Skeletal muscle tissue (tissue), 4 donors: ENCODE data around the gene PCYT2. TPM values are rescaled to one million over a fixed set of nuclear protein-coding genes. Genes with fewer than 3 reads are reported as not detected.
A peak's percentile ranks its signal among the peaks of the same experiment; 100 is the strongest.
"Not testable (repeated sequence)": the region's sequence is repeated elsewhere in the genome, so short reads cannot be mapped to it uniquely, and the experiment has no call there.

Experiments used
- H3K27ac ChIP-seq: one replicate; pipeline ENCODE4 v1.7.0; 2013; ENCODE audit warnings: mild to moderate bottlenecking, low read depth, low read length, inconsistent platforms
- H3K27me3 ChIP-seq, 3 donors: one replicate each; pipeline ENCODE4 v1.7.0; 2013; ENCODE audit warnings: low read length in 3 of 3; ENCODE audit not compliant: control insufficient read depth in 3 of 3, insufficient read depth in 3 of 3
- H3K36me3 ChIP-seq, 3 donors: one replicate each; pipeline ENCODE4 v1.7.0; 2013; ENCODE audit warnings: low read length in 3 of 3; ENCODE audit not compliant: control insufficient read depth in 3 of 3, insufficient read depth in 3 of 3
- H3K4me1 ChIP-seq, 3 donors: one replicate each; pipeline ENCODE4 v1.7.0; 2013; ENCODE audit warnings: low read length in 3 of 3, mild to moderate bottlenecking in 3 of 3; ENCODE audit not compliant: control insufficient read depth in 3 of 3, insufficient read depth in 3 of 3
- H3K4me3 ChIP-seq, 3 donors: one replicate each; pipeline ENCODE4 v1.7.0; 2013; ENCODE audit warnings: low read length in 3 of 3
- H3K9ac ChIP-seq, 3 donors: one replicate each; pipeline ENCODE4 v1.7.0; 2013; ENCODE audit warnings: low read length in 3 of 3, mild to moderate bottlenecking in 3 of 3, moderate library complexity in 2 of 3, low read depth in 1 of 3
- H3K9me3 ChIP-seq, 3 donors: one replicate each; pipeline ENCODE4 v1.7.0; 2013; ENCODE audit warnings: low read length in 3 of 3; ENCODE audit not compliant: control insufficient read depth in 3 of 3
- total RNA-seq: library from RNA; depleted of rRNA; stranded (reverse); fragments of >200 nt; gene quantifications from one replicate; pipeline ENCODE4 v1.2.3, GENCODE V29; 2014
- donor health status: Osteomylitis.

Gene PCYT2
- total RNA-seq, 1 donor from 2014 or later, result 10.4 TPM

GRCh38 chr17:81920612-81921536, 9.7 kb upstream of the PCYT2 start:
- Histone ChIP-seq H3K9ac (peak overlapping the region in 2 of 3 donors; percentile 54 to 67), H3K27ac (peak overlapping the region; percentile 19), H3K4me3 (peak overlapping the region in 2 of 3 donors; percentile 13 to 50), H3K4me1 (peaks cover 72 to 87% (median 79%) of the 10 kb centered on the region in 3 donors), H3K27me3 (no peaks in the 10 kb centered on the region), H3K36me3 (peaks cover 22 to 29% (median 26%) of the 10 kb centered on the region in 3 donors), H3K9me3 (no peaks in the 10 kb centered on the region)

GRCh38 chr17:81918832-81919545, 7.8 kb upstream of the PCYT2 start:
- no peaks in the 10 kb centered on the region for H3K27me3 ChIP-seq
- H3K27ac ChIP-seq, result peak overlapping the region; percentile 7
- peaks cover 39 to 48% (median 45%) of the 10 kb centered on the region in 3 donors for H3K36me3 ChIP-seq
- H3K9me3 ChIP-seq, result no peaks in the 10 kb centered on the region
- H3K9ac ChIP-seq, result peak overlapping the region in 2 of 3 donors; percentile 54 to 57
- peaks cover 55 to 77% (median 62%) of the 10 kb centered on the region in 3 donors for H3K4me1 ChIP-seq
- H3K4me3 ChIP-seq, result peak overlapping the region in 1 of 3 donors; percentile 71

DNA sequence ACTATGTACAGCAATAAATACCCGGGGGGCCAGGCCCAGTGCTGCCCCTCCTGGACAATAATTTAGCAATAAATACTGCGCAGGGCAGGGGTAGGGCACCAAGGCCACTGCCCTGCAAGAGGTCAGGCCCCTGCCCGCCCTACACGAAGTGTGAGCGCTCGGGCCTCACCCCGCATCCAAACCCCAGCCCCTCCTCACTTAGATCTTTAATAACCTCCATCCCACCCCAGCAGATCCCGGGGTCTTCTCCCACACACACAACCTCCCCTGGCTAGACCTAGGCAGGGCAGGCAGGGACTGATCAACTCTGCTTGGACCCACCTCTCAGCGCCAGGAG, 7.1 kb upstream of the PCYT2 start:
- H3K27ac ChIP-seq, result peak overlapping the region; percentile 7
- peak overlapping the region in 1 of 3 donors; percentile 62 for H3K9ac ChIP-seq
- not testable (repeated sequence) for H3K9me3 ChIP-seq, H3K27me3 ChIP-seq
- H3K36me3 ChIP-seq, result peaks cover 46 to 54% (median 52%) of the 10 kb centered on the region in 3 donors
- peaks cover 50 to 70% (median 55%) of the 10 kb centered on the region in 3 donors for H3K4me1 ChIP-seq
- H3K4me3 ChIP-seq, result peak overlapping the region; percentile 38 to 79 (median 71)

- Histone ChIP-seq H3K27ac (peak within 1 kb of the TSS; percentile 7), H3K9ac (peak within 1 kb of the TSS; percentile 53 to 84 (median 57)), H3K36me3 (peaks cover 48 to 58% (median 56%) of the 10 kb centered on the region in 3 donors)
These were observed 6.5 kb upstream of the PCYT2 start, which contains the start of gene SIRT7 for GRCh38 chr17:81917565-81918332. TSS of gene SIRT7 (minus strand) at chr17:81918176. CDS start at chr17:81918131, 45 bp downstream.

DNA sequence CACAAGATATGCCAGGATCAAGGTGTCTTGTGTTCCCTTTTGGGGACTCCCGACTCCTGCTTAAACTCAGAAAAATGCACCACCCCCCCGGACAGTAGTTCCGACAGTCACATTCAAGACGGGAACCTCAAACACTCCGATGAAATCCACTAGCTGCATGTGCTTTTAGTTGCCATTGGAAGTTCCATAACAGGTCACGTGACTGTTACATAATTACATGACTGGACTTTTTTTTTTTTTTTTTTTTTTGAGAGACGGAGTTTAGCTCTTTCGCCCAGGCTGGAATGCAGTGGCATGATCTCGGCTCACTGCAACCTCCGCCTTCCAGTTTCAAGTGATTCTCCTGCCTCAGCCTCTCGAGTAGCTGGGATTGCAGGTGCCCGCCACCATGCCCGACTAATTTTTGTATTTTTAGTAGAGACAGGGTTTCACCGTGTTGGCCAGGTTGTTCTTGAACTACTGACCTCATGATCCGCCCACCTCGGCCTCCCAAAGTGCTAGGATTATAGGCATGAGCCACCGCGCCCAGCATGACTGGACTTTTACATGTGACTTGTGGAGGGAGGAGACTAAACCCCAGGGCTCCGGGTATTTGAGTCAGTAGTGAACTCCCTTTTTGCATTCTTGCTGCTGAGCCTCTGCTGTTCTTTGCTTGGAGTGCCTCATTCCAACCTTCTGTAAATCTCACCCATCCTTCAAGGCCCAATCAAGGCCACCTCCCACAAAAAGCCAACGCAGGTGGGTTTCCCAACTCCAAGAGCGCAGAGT, 5.2 kb upstream of the PCYT2 start:
- Histone ChIP-seq H3K27me3 (no peaks in the 10 kb centered on the region), H3K9ac (peak overlapping the region; percentile 14 to 84 (median 53)), H3K4me1 (peaks cover 36 to 60% (median 42%) of the 10 kb centered on the region in 3 donors), H3K27ac (no peak overlapping the region), H3K4me3 (peak overlapping the region in 1 of 3 donors; percentile 40), H3K9me3 (no peaks in the 10 kb centered on the region), H3K36me3 (peaks cover 49 to 59% (median 56%) of the 10 kb centered on the region in 3 donors)

More at GRCh38 chr17:81917565-81918332, 6.5 kb upstream of the PCYT2 start, which contains the start of gene SIRT7:
- Histone ChIP-seq H3K4me1 (peaks cover 47 to 66% (median 51%) of the 10 kb centered on the region in 3 donors), H3K27me3 (no peaks in the 10 kb centered on the region), H3K4me3 (peak within 1 kb of the TSS; percentile 40 to 79 (median 71)), H3K9me3 (no peaks in the 10 kb centered on the region)

DNA sequence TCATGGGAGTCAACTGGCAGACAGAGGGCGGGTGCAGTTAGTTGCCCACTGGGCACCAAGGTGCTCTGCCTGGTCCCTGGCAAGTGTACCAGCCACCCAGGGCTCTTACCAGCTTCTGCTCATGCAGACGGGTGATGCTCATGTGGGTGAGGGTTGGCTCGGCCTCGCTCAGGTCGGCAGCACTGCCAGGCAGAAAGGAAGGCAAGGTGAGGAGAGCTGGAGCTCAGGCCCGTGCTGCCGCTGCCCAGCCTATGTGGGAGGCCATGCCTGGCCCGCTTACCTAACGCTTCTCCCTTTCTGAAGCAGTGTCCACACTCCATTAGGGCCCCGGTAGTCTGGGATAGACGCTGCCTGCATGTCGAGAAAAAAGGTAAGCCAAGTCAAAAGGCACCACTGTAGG, 4.1 kb upstream of the PCYT2 start:
- Histone ChIP-seq H3K27ac (no peak overlapping the region), H3K27me3 (no peaks in the 10 kb centered on the region), H3K4me3 (no peak overlapping the region), H3K36me3 (peaks cover 44 to 51% (median 49%) of the 10 kb centered on the region in 3 donors), H3K4me1 (peaks cover 32 to 56% (median 37%) of the 10 kb centered on the region in 3 donors), H3K9ac (no peak overlapping the region), H3K9me3 (no peaks in the 10 kb centered on the region)

DNA sequence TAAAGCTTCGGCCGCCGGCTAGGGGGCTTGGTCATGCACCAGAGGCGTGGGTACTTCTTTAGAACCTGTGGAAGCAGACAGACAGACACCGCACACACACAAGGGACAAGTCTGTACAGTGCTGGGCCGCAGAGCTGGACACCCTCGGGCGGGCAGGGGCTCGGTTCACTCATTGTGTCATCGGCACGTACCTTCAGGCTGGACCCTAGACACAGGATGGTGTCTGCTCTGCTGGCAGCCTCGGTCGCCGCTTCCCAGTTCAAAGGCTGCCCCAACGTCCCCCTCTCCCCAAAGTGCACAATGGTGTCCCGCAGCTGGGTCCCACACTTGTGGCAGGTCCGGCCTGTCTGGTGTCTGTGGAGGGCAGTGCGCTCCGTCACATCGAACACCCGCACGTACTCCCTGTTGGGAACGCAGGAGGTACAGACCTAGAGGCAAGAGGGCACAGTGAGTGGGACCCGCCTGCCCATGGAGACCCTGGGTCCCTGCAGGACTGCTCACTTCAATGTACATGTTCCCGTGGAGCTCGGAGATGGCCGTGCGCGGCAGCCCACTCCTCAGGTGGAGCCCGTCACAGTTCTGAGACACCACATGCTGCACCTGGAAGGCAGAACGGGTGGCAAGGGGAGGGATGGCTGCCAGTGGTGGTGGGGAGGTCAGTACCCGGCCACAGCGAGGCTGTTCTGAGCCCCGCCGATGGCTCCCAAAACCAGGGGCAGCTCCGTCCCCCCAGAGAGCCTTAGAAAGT, 3.1 kb upstream of the PCYT2 start:
- Histone ChIP-seq H3K9me3 (no peaks in the 10 kb centered on the region), H3K27ac (no peak overlapping the region), H3K4me1 (peaks cover 29 to 56% (median 31%) of the 10 kb centered on the region in 3 donors), H3K4me3 (no peak overlapping the region), H3K36me3 (peaks cover 38 to 41% (median 41%) of the 10 kb centered on the region in 3 donors), H3K27me3 (no peaks in the 10 kb centered on the region), H3K9ac (no peak overlapping the region)

DNA sequence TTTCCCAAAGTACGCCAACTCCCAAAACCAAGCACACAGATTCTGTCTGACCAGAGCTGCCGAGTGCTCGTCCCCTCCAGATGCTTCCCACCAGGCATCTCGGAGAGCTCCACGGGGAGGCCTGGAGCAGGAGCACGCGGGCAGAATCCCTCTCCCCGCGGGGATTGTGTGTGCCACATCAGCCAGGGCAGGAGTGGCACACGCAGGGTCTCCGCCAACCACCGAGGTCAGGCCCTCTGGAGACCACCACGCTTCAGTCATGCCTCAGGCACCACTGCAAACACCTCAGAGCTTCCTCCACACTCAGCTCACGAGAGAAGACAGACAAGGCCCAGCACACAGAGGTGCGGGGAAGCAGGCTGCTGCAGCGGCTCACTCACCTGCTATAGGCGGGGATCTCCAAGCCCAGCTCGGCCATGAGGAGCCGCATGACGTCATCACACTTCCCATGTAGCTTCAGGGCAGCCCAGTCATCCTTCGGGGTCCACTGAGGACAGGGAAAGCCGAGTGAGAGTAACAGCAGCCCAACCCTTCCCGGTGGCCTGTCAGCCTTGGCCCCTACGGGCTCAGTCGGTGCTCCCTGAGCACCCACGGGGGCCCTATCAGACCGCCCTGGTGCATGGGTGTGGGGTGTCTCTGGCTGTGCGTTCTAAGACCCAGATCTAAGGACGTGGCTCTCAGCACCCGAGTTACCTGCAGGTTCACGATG, 2.3 kb upstream of the PCYT2 start:
- H3K36me3 ChIP-seq, result peaks cover 36 to 41% (median 39%) of the 10 kb centered on the region in 3 donors
- H3K4me1 ChIP-seq, result peaks cover 23 to 51% (median 25%) of the 10 kb centered on the region in 3 donors

More for the DNA sequence above, 2.3 kb upstream of the PCYT2 start:
- Histone ChIP-seq H3K27me3 (no peaks in the 10 kb centered on the region), H3K9ac (no peak overlapping the region), H3K9me3 (no peaks in the 10 kb centered on the region), H3K27ac (no peak overlapping the region), H3K4me3 (no peak overlapping the region)
